Thoracic aorta endothelial cell (primary cell): ENCODE data around the gene KIF12. TPM values are rescaled to one million over a fixed set of nuclear protein-coding genes. Genes with fewer than 3 reads are reported as not detected.

ENCODE experiments used
- total RNA-seq: library from RNA; depleted of rRNA; stranded (reverse); fragments of >200 nt; gene quantifications from 2 replicates; pipeline ENCODE4 v1.2.3, GENCODE V29; 2012

Gene KIF12
- total RNA-seq = 0.22 TPM in 1 of 2 replicates, not detected in the other

GRCh38 chr9:114098936-114099668 is at the start of gene KIF12:
Gene KIF12, minus strand, starts transcription at chr9:114099292. Its CDS starts 16 bp downstream, at chr9:114099276.

DNA sequence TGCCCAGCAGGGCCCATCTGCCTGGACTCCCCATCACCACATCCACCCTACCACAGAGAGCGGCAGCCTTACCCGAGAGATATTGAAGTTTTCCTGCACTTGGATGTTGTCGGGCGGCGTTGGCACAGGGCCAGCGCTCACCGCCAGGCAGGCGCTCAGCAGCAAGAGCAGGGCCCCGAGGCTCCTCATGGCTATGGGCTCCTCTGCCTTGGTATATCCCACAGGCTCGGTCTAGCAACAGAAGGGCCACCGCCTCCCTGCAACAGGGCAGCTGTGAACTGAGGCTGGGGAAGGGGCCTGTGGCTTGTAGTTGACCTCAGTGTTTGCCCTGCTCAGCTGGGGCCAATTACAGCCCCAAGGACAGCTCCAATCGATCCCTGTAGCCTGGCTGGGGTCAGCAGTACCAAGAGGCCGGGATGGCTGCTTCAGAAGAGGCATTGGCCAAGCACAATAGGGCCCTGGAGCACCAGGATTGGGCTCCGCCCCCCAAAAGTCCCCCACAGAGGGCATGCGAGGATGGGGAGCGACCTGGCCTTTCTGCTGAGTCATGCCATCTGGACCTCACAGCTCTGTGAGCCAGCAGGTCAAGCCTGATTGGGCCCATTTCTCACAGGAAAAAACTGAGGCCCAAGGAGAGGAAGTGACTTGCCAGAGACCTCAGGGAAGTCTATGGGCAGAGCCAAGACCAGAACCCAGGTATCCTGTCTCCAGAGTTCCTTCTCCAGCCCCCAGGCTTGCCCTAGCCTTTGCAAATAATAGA is 20.9 kb downstream of the KIF12 start, which contains the start of gene AMBP:
Gene AMBP, minus strand, starts transcription at position 280 of the 760 bp plus-strand sequence. Its CDS starts 91 bp downstream, at position 189.

Other genes with a start within 250 kb of the KIF12 start
- gene ZNF618, start 223.0 kb downstream of the KIF12 start, total RNA-seq = 28.3 and 32.0 TPM in 2 replicates
- gene AMBP, start 21.0 kb downstream of the KIF12 start, total RNA-seq = not detected in 2 replicates
- 19.4 and 23.2 TPM in 2 replicates for gene COL27A1, start 56.2 kb upstream of the KIF12 start, total RNA-seq
- not detected in 2 replicates for gene ORM1, start 223.8 kb upstream of the KIF12 start, total RNA-seq
- not detected in 2 replicates for gene ORM2, start 230.6 kb upstream of the KIF12 start, total RNA-seq